Measurements from ENCODE around the gene CSF1. TPM values are rescaled to one million over a fixed set of nuclear protein-coding genes. Genes with fewer than 3 reads are reported as not detected.

CSF1 gene
- polyA plus RNA-seq, 2 of the 4 experiments (the other 2 are of a cell fraction), result 35.1 to 36.3 TPM

DNA sequence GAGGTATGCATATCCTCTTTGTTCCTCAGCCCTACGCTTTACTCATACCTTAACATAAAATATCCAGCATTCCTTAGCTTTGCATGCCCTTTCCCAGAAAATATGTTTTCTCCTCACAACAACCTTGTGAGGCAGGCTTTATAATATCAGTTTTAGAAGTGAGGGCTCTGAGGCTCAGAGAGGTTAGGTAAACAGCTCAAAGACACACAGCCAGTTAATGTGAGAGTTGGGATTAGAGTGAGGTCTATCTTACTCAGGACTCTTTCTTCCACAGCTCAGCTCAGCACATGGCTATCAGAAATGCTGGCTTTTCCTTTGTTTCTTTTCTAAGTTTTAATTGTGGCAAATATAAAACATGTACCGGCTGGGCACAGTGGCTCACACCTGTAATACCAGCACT lies 27.9 kb downstream of the CSF1 start:
- POLR2A ChIA-PET, result no interaction called here
- H3K4me1 ChIP-seq, result peaks cover 24% of the 10 kb centered on the region
- no peak overlapping the region for H3K4me2 ChIP-seq
- no peak overlapping the region for H3K4me3 ChIP-seq
- H3K27ac ChIP-seq, result 0 out of 6 replicates have a peak overlapping the region, but pooled peaks of 1 of the 2 experiments have one; percentile 2
- H3K9me3 ChIP-seq, result peaks cover 18% of the 10 kb centered on the region; the same call in 2 of the 3 replicates
- 95% methylated on average over 2 of the region's 2 CpGs for WGBS (ENCODE audit: missing lambda C conversion rate)
- FAIRE-seq (no peak), ATAC-seq (no peak), DNase-seq (ENCODE audit: low read depth in 1 of 2, low spot score in 1 of 2) (no peak)
- CTCF ChIA-PET, result interaction anchor here (0.7 to 0.9 kb wide), 2 partner anchors 12 to 18 kb away, joined by 3 to 5 read pairs; no protein-coding TSS in a partner anchor
- TF ChIP-seq TFCP2L1 (CRISPR knock-in tag; IDR thresholded peaks at IDR 0.05) (no peak), JUNB (IDR thresholded peaks at IDR 0.05) (no peak), POLR2A (IDR thresholded peaks at IDR 0.05; ENCODE audit: low read length) (no peak), ZFP36 (IDR thresholded peaks at IDR 0.05; ENCODE audit: borderline replicate concordance, partially characterized antibody) (no peak), HDAC2 (IDR thresholded peaks at IDR 0.05) (no peak)
- TF ChIP-seq, protein P1, sequence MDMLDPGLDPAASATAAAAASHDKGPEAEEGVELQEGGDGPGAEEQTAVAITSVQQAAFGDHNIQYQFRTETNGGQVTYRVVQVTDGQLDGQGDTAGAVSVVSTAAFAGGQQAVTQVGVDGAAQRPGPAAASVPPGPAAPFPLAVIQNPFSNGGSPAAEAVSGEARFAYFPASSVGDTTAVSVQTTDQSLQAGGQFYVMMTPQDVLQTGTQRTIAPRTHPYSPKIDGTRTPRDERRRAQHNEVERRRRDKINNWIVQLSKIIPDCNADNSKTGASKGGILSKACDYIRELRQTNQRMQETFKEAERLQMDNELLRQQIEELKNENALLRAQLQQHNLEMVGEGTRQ (IDR thresholded peaks at IDR 0.05), result no peak

DNA sequence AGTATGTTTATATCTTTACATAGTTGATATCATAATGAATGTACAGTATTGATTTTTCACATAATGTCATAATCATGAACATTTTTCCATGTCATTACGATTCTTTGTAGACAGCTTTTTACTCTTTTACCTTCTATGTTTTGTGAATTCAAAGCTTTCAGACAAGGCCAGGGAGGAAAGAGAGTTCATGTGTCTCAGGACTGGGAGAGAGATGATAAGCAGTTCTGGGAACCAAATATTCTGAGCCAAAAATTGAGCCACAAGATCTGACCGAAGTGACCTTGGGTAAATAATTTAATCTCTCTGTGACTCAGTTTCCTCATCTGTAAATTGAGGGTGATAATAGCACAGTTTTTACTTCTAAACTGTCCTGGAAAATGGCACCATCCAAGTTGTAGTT lies 31.8 kb downstream of the CSF1 start:
- ATAC-seq, result no peak
- no peak for DNase-seq (ENCODE audit: low read depth in 1 of 2, low spot score in 1 of 2)
- Histone ChIP-seq H3K4me1 (peaks cover under 1% of the 10 kb centered on the region; the same call in 2 of the 3 replicates), H3K4me3 (no peak overlapping the region), H3K4me2 (no peak overlapping the region), H3K9me3 (peaks cover 5% of the 10 kb centered on the region; the same call in 1 of the 3 replicates), H3K27ac (no peak overlapping the region)
- TF ChIP-seq RNF2 (IDR thresholded peaks at IDR 0.05; ENCODE audit: borderline replicate concordance, low read depth) (no peak), ESRRA (IDR thresholded peaks at IDR 0.05; ENCODE audit: borderline replicate concordance, low read length) (no peak), PHF8 (IDR thresholded peaks at IDR 0.05; ENCODE audit: borderline replicate concordance, low read depth) (no peak), FOSL2 (IDR thresholded peaks at IDR 0.05) (no peak), FOSL2 (CRISPR knock-in tag; IDR thresholded peaks at IDR 0.05) (no peak), POLR2A (IDR thresholded peaks at IDR 0.05; ENCODE audit: low read length) (no peak), TP53 (CRISPR knock-in tag; IDR thresholded peaks at IDR 0.05) (no peak), TFCP2L1 (CRISPR knock-in tag; IDR thresholded peaks at IDR 0.05) (no peak)
- ChIA-PET CTCF (interaction anchor here (1.2 to 3.4 kb wide), 5 partner anchors 19 to 165 kb away, joined by 3 to 8 read pairs (median 4); partner anchors contain the start of gene AHCYL1), POLR2A (no interaction called here)
- WGBS (ENCODE audit: missing lambda C conversion rate), result 82% methylated on average over 2 of the region's 2 CpGs
- no peak for FAIRE-seq

DNA sequence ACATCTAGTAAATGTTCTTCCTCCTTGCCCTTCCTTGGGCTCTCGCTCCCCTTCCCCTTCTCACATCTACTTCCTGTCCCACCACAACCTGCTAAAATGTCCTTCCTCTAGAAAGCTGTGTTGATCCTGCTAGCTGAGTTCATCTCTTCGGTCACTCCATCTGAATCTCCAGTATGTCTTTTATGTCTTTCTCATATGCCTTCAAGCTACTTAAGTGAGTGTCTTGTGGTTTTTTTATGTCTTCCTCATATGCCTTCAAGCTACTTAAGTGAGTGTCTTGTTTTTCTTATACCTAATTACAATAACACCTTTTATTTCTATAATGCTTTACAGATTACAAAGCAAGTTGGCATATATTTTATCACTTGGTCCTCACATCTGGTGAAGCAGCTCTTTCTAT lies 33.9 kb downstream of the CSF1 start:
- no peak for ATAC-seq
- Histone ChIP-seq H3K4me2 (no peak overlapping the region), H3K4me1 (peaks cover 20% of the 10 kb centered on the region), H3K4me3 (no peak overlapping the region), H3K9me3 (no peaks in the 10 kb centered on the region), H3K27ac (0 out of 6 replicates have a peak overlapping the region, but pooled peaks of 1 of the 2 experiments have one; percentile 28)
- DNase-seq (ENCODE audit: low read depth in 1 of 2, low spot score in 1 of 2), result no peak
- 88% methylated on average over 2 of the region's 2 CpGs for WGBS (ENCODE audit: missing lambda C conversion rate)
- ChIA-PET CTCF (interaction anchor here (0.6 to 7.5 kb wide), 5 partner anchors 9 to 304 kb away, joined by 3 to 38 read pairs (median 4); partner anchors contain the start of gene AHCYL1), POLR2A (no interaction called here)
- FAIRE-seq, result no peak
- TF ChIP-seq HOXA7 (CRISPR knock-in tag; IDR thresholded peaks at IDR 0.05), result no peak
- no peak for TF ChIP-seq FOSB (CRISPR knock-in tag; IDR thresholded peaks at IDR 0.05)
- TF ChIP-seq, protein P2, sequence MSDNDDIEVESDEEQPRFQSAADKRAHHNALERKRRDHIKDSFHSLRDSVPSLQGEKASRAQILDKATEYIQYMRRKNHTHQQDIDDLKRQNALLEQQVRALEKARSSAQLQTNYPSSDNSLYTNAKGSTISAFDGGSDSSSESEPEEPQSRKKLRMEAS (IDR thresholded peaks at IDR 0.05), result no peak
- TF ChIP-seq, protein P3, sequence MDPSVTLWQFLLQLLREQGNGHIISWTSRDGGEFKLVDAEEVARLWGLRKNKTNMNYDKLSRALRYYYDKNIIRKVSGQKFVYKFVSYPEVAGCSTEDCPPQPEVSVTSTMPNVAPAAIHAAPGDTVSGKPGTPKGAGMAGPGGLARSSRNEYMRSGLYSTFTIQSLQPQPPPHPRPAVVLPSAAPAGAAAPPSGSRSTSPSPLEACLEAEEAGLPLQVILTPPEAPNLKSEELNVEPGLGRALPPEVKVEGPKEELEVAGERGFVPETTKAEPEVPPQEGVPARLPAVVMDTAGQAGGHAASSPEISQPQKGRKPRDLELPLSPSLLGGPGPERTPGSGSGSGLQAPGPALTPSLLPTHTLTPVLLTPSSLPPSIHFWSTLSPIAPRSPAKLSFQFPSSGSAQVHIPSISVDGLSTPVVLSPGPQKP (IDR thresholded peaks at IDR 0.05; ENCODE audit: low read depth, low read length), result no peak
- no peak for TF ChIP-seq POLR2AphosphoS2 (conservative IDR thresholded peaks at IDR 0.05; ENCODE audit: low read length)
- no peak for TF ChIP-seq RFX5 (IDR thresholded peaks at IDR 0.05)
- TF ChIP-seq EP300 (IDR thresholded peaks at IDR 0.05), result no peak
- TF ChIP-seq, protein P4, sequence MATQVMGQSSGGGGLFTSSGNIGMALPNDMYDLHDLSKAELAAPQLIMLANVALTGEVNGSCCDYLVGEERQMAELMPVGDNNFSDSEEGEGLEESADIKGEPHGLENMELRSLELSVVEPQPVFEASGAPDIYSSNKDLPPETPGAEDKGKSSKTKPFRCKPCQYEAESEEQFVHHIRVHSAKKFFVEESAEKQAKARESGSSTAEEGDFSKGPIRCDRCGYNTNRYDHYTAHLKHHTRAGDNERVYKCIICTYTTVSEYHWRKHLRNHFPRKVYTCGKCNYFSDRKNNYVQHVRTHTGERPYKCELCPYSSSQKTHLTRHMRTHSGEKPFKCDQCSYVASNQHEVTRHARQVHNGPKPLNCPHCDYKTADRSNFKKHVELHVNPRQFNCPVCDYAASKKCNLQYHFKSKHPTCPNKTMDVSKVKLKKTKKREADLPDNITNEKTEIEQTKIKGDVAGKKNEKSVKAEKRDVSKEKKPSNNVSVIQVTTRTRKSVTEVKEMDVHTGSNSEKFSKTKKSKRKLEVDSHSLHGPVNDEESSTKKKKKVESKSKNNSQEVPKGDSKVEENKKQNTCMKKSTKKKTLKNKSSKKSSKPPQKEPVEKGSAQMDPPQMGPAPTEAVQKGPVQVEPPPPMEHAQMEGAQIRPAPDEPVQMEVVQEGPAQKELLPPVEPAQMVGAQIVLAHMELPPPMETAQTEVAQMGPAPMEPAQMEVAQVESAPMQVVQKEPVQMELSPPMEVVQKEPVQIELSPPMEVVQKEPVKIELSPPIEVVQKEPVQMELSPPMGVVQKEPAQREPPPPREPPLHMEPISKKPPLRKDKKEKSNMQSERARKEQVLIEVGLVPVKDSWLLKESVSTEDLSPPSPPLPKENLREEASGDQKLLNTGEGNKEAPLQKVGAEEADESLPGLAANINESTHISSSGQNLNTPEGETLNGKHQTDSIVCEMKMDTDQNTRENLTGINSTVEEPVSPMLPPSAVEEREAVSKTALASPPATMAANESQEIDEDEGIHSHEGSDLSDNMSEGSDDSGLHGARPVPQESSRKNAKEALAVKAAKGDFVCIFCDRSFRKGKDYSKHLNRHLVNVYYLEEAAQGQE (IDR thresholded peaks at IDR 0.05), result no peak
- TF ChIP-seq, protein P5, sequence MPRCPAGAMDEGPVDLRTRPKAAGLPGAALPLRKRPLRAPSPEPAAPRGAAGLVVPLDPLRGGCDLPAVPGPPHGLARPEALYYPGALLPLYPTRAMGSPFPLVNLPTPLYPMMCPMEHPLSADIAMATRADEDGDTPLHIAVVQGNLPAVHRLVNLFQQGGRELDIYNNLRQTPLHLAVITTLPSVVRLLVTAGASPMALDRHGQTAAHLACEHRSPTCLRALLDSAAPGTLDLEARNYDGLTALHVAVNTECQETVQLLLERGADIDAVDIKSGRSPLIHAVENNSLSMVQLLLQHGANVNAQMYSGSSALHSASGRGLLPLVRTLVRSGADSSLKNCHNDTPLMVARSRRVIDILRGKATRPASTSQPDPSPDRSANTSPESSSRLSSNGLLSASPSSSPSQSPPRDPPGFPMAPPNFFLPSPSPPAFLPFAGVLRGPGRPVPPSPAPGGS (IDR thresholded peaks at IDR 0.05), result no peak
- TF ChIP-seq MAFK (IDR thresholded peaks at IDR 0.05; ENCODE audit: partially characterized antibody), result no peak
- TF ChIP-seq FOSL2 (IDR thresholded peaks at IDR 0.05), result no peak
- TF ChIP-seq FOSL2 (CRISPR knock-in tag; IDR thresholded peaks at IDR 0.05), result no peak
- no peak for TF ChIP-seq CBX2 (IDR thresholded peaks at IDR 0.05; ENCODE audit: borderline replicate concordance, low read depth)
- no peak for TF ChIP-seq NPAS2 (CRISPR knock-in tag; IDR thresholded peaks at IDR 0.05; ENCODE audit: borderline replicate concordance)
- no peak for TF ChIP-seq SMC3 (IDR thresholded peaks at IDR 0.05)
- no peak for TF ChIP-seq HOXB13 (CRISPR knock-in tag; IDR thresholded peaks at IDR 0.05; ENCODE audit: low read depth)
- no peak for TF ChIP-seq EHF (CRISPR knock-in tag; IDR thresholded peaks at IDR 0.05)
- TF ChIP-seq BHLHE40 (IDR thresholded peaks at IDR 0.05; ENCODE audit: low read depth, low read length), result no peak

Measured in A549 (cell line).